Spleen (tissue), 7 donors: ENCODE data around the gene OCIAD1.

Experiments used
- POLR2AphosphoS5 ChIP-seq, 3 donors: sonication (generic); formaldehyde crosslinking; IDR thresholded peaks; one replicate each; pipeline ENCODE4 v1.5.1; 2017; ENCODE audit warnings: antibody characterized with exemption in 3 of 3
- TF ChIP-seq, protein P1 (sequence below), 11 experiments: fragments of 200-600 bp in 7 of 11; fragments of 450-650 bp in 4 of 11; sonication (generic) in 4 of 11; IDR thresholded peaks in 8 of 11; conservative IDR thresholded peaks in 3 of 11; 1 replicate in 7 of 11; 2 replicates in 4 of 11; pipeline versions ENCODE4 v1.4.0 to v1.8.0; 2016 to 2021; ENCODE audit warnings: antibody characterized with exemption in 11 of 11, inconsistent platforms in 4 of 11, mild to moderate bottlenecking in 1 of 11
- donor health status: DM: no; HTN: no; CAD: no; lungs with moderate emphysema.
- donor health status: DM: no; HTN: no; CAD: no.
- donor health status: DM: no; HTN: no; CAD: no.

DNA sequence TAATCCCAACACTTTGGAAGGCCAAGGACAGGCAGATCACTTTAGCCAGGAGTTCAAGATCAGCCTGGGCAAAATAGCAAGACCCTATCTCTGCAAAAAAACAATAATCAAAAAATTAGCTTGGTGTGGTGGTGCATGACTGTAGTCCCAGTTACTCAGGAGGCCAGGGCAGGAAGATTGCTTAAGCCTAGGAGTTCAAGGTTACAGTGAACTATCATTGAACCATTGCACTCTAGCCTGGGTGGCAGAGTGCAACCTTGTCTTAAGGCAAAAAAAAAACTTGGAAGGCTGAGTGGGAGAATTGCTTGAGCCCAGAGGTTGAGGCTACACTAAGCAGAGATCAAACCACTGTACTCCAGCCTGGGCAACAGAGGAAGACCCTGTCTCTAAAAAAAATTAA is 45.6 kb upstream of the OCIAD1 start:
- TF ChIP-seq POLR2AphosphoS5 (IDR thresholded peaks at IDR 0.05): no peak
- TF ChIP-seq, protein P1, sequence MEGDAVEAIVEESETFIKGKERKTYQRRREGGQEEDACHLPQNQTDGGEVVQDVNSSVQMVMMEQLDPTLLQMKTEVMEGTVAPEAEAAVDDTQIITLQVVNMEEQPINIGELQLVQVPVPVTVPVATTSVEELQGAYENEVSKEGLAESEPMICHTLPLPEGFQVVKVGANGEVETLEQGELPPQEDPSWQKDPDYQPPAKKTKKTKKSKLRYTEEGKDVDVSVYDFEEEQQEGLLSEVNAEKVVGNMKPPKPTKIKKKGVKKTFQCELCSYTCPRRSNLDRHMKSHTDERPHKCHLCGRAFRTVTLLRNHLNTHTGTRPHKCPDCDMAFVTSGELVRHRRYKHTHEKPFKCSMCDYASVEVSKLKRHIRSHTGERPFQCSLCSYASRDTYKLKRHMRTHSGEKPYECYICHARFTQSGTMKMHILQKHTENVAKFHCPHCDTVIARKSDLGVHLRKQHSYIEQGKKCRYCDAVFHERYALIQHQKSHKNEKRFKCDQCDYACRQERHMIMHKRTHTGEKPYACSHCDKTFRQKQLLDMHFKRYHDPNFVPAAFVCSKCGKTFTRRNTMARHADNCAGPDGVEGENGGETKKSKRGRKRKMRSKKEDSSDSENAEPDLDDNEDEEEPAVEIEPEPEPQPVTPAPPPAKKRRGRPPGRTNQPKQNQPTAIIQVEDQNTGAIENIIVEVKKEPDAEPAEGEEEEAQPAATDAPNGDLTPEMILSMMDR (IDR thresholded peaks at IDR 0.05 in 8 of 11, conservative IDR thresholded peaks at IDR 0.05 in 3 of 11): no peak
